ENCODE results near the gene GNRHR. TPM values are rescaled to one million over a fixed set of nuclear protein-coding genes. Genes with fewer than 3 reads are reported as not detected.

GNRHR gene
- total RNA-seq, 1 donor: under 0.01 TPM

GRCh38 chr4:67751260-67751659, 2.9 kb downstream of the GNRHR start:
- DNase-seq (ENCODE audit: low read depth): peak; percentile 54
- no peak overlapping the region for H3K4me3 ChIP-seq (ENCODE audit: low read depth, low read length)
- TF ChIP-seq, protein P1, sequence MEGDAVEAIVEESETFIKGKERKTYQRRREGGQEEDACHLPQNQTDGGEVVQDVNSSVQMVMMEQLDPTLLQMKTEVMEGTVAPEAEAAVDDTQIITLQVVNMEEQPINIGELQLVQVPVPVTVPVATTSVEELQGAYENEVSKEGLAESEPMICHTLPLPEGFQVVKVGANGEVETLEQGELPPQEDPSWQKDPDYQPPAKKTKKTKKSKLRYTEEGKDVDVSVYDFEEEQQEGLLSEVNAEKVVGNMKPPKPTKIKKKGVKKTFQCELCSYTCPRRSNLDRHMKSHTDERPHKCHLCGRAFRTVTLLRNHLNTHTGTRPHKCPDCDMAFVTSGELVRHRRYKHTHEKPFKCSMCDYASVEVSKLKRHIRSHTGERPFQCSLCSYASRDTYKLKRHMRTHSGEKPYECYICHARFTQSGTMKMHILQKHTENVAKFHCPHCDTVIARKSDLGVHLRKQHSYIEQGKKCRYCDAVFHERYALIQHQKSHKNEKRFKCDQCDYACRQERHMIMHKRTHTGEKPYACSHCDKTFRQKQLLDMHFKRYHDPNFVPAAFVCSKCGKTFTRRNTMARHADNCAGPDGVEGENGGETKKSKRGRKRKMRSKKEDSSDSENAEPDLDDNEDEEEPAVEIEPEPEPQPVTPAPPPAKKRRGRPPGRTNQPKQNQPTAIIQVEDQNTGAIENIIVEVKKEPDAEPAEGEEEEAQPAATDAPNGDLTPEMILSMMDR (IDR thresholded peaks at IDR 0.05; ENCODE audit: insufficient read depth, low read depth, low read length): no peak

- H3K4me3 ChIP-seq (ENCODE audit: low read depth, low read length): no peak overlapping the region
- DNase-seq (ENCODE audit: low read depth): no peak
- TF ChIP-seq, protein P1 (IDR thresholded peaks at IDR 0.05; ENCODE audit: insufficient read depth, low read depth, low read length): no peak
Observed at GRCh38 chr4:67750691-67751090, 3.5 kb downstream of the GNRHR start.

DNA sequence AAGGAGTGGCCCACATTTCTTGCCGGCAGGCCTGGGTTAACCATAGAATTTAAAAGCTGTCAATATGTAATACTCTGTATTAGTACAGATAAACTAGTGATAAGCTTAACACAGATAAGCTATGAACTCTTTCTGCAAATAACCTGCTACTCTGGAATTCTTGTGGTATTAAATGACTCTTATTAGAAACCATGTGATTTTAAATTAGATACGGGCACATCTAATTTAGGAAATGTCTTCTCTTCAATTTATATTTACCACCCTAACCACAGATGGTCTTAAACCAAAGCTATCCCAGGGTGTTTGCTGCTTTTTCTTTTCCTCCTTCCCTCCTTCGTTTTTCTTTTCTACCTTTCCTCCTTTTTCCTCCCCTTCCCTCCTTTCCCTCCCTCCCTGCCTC, 4.9 kb downstream of the GNRHR start:
- TF ChIP-seq, protein P1 (IDR thresholded peaks at IDR 0.05; ENCODE audit: insufficient read depth, low read depth, low read length): no peak
- DNase-seq (ENCODE audit: low read depth): no peak
- no peak overlapping the region for H3K4me3 ChIP-seq (ENCODE audit: low read depth, low read length)

DNA sequence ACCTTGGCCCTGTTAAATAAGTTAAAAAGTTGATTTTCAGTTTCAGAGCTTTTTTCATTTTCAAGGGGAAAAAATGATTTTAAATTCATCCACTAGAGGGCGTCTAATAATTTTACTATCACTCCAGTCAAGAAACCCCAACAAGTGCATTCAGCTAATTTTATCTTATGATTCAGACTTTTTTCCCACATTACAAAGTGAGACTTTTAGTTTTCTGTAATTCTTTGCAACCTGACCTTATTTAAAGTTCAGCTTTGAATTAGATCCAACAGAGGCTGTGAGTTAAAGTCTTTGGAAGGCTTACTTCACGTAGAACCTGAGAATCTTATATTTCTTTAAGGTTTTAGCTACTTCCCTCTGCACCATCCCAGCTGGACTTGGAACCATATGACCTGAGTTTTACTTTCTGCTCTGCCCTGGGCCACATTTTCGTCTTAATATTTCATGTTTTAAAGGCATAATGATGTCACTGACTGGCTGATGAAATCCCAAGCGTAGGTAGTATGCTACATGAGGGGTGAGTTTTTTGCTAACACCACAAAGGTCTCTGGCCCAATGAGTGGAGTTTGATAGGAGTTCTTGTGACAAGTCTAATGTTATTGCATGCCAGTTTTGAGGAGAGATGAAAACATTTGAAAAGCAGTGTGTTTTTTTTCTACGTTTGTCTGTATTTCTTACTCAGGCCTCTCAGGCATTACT, 7.2 kb downstream of the GNRHR start:
- TF ChIP-seq, protein P1 (IDR thresholded peaks at IDR 0.05; ENCODE audit: insufficient read depth, low read depth, low read length): peak; percentile 60
- no peak overlapping the region for H3K4me3 ChIP-seq (ENCODE audit: low read depth, low read length)
- DNase-seq (ENCODE audit: low read depth): peak; percentile 50

DNA sequence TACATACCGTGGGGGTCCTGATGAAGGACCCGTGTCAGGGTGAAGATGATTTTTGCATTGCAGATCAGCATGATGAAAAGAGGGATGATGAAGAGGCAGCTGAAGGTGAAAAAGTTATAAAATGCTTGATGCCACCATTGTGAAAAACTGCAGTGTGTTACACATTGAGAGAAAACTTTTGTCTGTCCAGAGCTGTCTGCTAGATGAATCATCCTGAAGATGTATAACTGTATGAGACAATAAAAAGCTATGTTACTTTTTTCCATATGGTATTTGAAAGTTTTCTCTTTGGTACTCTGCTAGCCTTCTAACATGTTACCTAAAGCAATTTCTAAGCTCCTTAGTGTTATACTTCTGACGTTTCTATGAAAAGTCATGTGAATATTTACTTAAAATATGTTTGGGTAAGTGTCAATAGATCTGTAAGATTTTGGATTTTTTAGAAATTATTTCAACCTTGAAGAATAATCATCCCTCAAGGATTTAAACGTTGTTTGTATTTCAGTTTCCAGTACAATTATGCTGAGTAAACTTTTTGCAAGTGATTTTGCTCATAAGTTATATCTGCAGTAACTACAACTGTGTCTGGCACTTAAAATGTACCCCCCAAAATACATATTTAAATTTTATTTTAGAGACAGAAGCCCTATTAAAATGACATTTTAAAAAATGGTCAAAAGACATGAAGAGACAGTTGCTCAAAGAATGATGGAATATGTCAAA, 9.5 kb downstream of the GNRHR start:
- DNase-seq (ENCODE audit: low read depth): no peak
- TF ChIP-seq, protein P1 (IDR thresholded peaks at IDR 0.05; ENCODE audit: insufficient read depth, low read depth, low read length): no peak
- no peak overlapping the region for H3K4me3 ChIP-seq (ENCODE audit: low read depth, low read length)

- TF ChIP-seq, protein P1 (IDR thresholded peaks at IDR 0.05; ENCODE audit: insufficient read depth, low read depth, low read length): no peak
- no peak for DNase-seq (ENCODE audit: low read depth)
Observed at GRCh38 chr4:67743194-67743593, 11.0 kb downstream of the GNRHR start.

More at GRCh38 chr4:67743194-67743593, 11.0 kb downstream of the GNRHR start:
- no peak overlapping the region for H3K4me3 ChIP-seq (ENCODE audit: low read depth, low read length)
